Transverse colon (tissue), 4 donors: ENCODE measurements around the gene RPS6KA5. TPM values are rescaled to one million over a fixed set of nuclear protein-coding genes. Genes with fewer than 3 reads are reported as not detected.

ENCODE experiments used
- DNase-seq: peaks from one replicate; pipeline ENCODE4 v3.0.0-alpha.2; 2019
- H3K27ac ChIP-seq, 4 donors: fragments of 200-600 bp; sonication (generic); 2 replicates each; pipeline ENCODE4 v1.5.1; 2016 to 2018; ENCODE audit warnings: inconsistent platforms in 4 of 4
- H3K27me3 ChIP-seq: fragments of 200-600 bp; sonication (generic); 2 replicates; pipeline ENCODE4 v1.5.1; 2017; ENCODE audit warnings: inconsistent platforms
- H3K36me3 ChIP-seq, 4 donors: fragments of 200-600 bp; sonication (generic); 2 replicates each; pipeline ENCODE4 v1.5.1; 2017 to 2019; ENCODE audit warnings: inconsistent platforms in 4 of 4
- H3K4me1 ChIP-seq, 4 donors: fragments of 200-600 bp; sonication (generic); 2 replicates each; pipeline ENCODE4 v1.5.1; 2017 to 2020; ENCODE audit warnings: inconsistent platforms in 4 of 4
- H3K4me3 ChIP-seq, 4 donors: fragments of 200-600 bp; sonication (generic); 1 replicate in 1 of 4; 2 replicates in 3 of 4; pipeline versions ENCODE4 v1.5.1 to v1.6.1; 2017 to 2019; ENCODE audit warnings: inconsistent platforms in 4 of 4
- H3K9me3 ChIP-seq, 2 donors: fragments of 200-600 bp; sonication (generic); 2 replicates each; pipeline ENCODE4 v1.5.1; 2017 to 2019; ENCODE audit warnings: inconsistent platforms in 2 of 2
- EP300 ChIP-seq: sonication (generic); formaldehyde crosslinking; IDR thresholded peaks from one replicate; pipeline ENCODE4 v1.6.1; 2017; ENCODE audit warnings: antibody characterized with exemption, low read depth
- POLR2A ChIP-seq: fragments of 450-650 bp; IDR thresholded peaks from one replicate; pipeline ENCODE4 v1.6.1; 2016; ENCODE audit warnings: antibody characterized with exemption, mild to moderate bottlenecking, moderate library complexity
- POLR2AphosphoS5 ChIP-seq, 3 donors: sonication (generic); formaldehyde crosslinking; IDR thresholded peaks; one replicate each; pipeline ENCODE4 v1.6.1; 2016; ENCODE audit warnings: antibody characterized with exemption in 3 of 3
- WGBS, 2 donors: methylation state at CpG; one replicate each; pipeline ENCODE4 v1.1.5; 2018; ENCODE audit warnings: low coverage in 1 of 2; 5-methylcytosine and 5-hydroxymethylcytosine counted together
- in situ Hi-C, 4 donors: fragments of 200-750 bp; cut with MboI; loops; one replicate each; pipeline versions ENCODE4 v1.15.0 to v1.15.1; 2017; ENCODE audit warnings: low sequenced_read_pairs in 3 of 4, low pct_ligation_motif_present in 1 of 4, low pct_unique_long_range_greater_than_20kb in 1 of 4
- intact Hi-C: fragments of 100-400 bp; cut with DNase I; formaldehyde crosslinking; loops from one replicate; pipeline ENCODE4 v1.15.1; 2023; ENCODE audit warnings: low total_unique reads
- total RNA-seq, 4 donors: library from RNA; depleted of rRNA; stranded (reverse); fragments of >200 nt; gene quantifications; one replicate each; pipeline ENCODE4 v1.1.0, GENCODE V29; 2016
- TF ChIP-seq, protein P1 (sequence below), 5 experiments: fragments of 200-600 bp in 3 of 5; fragments of 450-650 bp in 2 of 5; sonication (generic) in 3 of 5; IDR thresholded peaks; 1 replicate in 2 of 5; 2 replicates in 3 of 5; pipeline ENCODE4 v1.5.1; 2016 to 2017; ENCODE audit warnings: antibody characterized with exemption in 5 of 5, inconsistent platforms in 3 of 5, mild to moderate bottlenecking in 2 of 5, moderate library complexity in 1 of 5

RPS6KA5 gene
- total RNA-seq, 4 donors from 2014 or later = 7.5 to 32.8 (median 28.0) TPM

DNA sequence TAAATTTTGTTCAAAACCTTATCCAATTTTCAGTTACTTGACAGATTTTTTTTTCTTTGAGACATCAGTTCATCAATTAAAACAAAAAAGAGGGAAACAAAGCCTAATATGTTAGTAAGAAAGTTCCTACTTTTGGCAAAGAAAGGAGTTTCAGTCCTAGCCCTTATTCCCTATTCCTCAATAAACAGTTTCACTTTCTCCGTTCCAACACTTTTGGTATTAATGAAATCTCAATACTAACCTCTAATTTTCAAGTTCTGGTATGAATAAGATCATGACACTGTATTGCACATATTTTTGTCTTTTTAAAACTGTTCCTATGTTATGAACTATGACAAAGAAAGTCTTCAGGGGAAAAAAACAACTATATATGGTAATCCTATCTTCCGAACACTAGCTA, 48.4 kb downstream of the RPS6KA5 start:
- TF ChIP-seq EP300 = no peak
- no peak for TF ChIP-seq POLR2A
- TF ChIP-seq, protein P1, sequence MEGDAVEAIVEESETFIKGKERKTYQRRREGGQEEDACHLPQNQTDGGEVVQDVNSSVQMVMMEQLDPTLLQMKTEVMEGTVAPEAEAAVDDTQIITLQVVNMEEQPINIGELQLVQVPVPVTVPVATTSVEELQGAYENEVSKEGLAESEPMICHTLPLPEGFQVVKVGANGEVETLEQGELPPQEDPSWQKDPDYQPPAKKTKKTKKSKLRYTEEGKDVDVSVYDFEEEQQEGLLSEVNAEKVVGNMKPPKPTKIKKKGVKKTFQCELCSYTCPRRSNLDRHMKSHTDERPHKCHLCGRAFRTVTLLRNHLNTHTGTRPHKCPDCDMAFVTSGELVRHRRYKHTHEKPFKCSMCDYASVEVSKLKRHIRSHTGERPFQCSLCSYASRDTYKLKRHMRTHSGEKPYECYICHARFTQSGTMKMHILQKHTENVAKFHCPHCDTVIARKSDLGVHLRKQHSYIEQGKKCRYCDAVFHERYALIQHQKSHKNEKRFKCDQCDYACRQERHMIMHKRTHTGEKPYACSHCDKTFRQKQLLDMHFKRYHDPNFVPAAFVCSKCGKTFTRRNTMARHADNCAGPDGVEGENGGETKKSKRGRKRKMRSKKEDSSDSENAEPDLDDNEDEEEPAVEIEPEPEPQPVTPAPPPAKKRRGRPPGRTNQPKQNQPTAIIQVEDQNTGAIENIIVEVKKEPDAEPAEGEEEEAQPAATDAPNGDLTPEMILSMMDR (IDR thresholded peaks at IDR 0.05) = no peak
- no peak for TF ChIP-seq POLR2AphosphoS5 (IDR thresholded peaks at IDR 0.05)
- Histone ChIP-seq H3K4me1 (peaks cover 11 to 57% (median 27%) of the 10 kb centered on the region in 4 donors), H3K36me3 (no peaks in the 10 kb centered on the region), H3K4me3 (peak overlapping the region in 1 of 4 donors; percentile 14), H3K27ac (peak overlapping the region; percentile 37 to 52 (median 45)), H3K27me3 (no peaks in the 10 kb centered on the region), H3K9me3 (no peaks in the 10 kb centered on the region)
- DNase-seq = no peak
- intact Hi-C loops = no loop called here
- in situ Hi-C loops = no loop called here
- WGBS, 2 donors = 65 to 69% methylated on average over 2 of the region's 2 CpGs

DNA sequence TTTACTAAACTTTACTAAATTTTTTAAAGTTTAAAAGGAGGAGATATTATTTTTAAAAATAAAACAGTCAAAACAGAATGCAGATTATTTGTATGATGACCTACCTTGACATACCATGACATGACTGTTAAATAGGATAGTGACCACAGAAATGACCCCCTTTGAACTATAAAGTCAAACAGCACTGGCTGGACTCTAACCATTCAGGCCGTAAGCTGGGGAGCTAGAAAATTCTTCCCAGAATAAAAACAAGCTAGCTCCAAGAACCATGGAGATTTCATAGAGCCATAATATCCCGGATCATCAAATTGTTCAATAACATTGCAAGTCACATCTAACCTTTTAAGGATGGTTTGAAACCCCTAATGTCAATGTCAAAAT, 50.3 kb downstream of the RPS6KA5 start:
- in situ Hi-C loops (no loop called here), intact Hi-C loops (no loop called here)
- Histone ChIP-seq H3K36me3 (no peaks in the 10 kb centered on the region), H3K27ac (peak overlapping the region in 2 of 4 donors; percentile 6 to 56), H3K4me1 (peaks cover 3 to 47% (median 22%) of the 10 kb centered on the region in 4 donors), H3K4me3 (no peak overlapping the region), H3K27me3 (no peaks in the 10 kb centered on the region), H3K9me3 (no peaks in the 10 kb centered on the region)
- TF ChIP-seq POLR2A (no peak), POLR2AphosphoS5 (IDR thresholded peaks at IDR 0.05) (no peak), EP300 (no peak)
- TF ChIP-seq, protein P1 (IDR thresholded peaks at IDR 0.05) = no peak
- no peak for DNase-seq
- WGBS, 2 donors = 90 to 100% methylated on average over 2 of the region's 2 CpGs

DNA sequence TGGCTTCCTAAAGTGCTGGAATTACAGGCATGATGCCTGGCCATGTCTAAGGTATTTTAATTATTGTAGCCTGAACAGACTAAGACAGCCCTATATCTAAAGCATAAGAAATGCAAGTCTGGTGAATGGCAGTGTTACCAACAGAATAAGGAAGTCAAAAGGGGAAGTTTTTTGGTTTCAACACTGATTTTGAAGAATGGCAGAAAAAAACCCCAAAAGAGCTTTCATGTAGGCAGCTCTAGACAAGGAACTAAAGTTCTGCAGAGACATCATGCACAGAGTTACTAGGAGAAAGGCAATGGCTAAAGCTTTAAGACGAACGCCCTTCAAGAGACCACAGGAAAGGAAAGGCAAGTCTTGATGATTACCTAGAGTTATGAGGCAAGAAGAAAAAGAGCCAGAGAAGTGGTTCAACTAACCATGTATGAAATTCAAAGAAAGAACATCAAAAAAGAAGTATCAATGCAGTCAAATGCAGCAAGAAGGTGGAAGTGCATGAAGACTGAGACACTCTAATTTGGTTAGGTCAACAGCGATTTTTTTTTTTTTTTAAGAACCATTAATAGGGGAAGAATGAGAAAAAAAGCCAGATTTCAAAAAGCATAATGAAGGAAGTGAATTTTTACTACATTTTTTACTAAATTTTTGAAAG, 50.8 kb downstream of the RPS6KA5 start:
- Histone ChIP-seq H3K27ac (peak overlapping the region; percentile 37 to 56 (median 46)), H3K36me3 (no peaks in the 10 kb centered on the region), H3K4me1 (peaks cover 0 to 44% (median 22%) of the 10 kb centered on the region in 4 donors), H3K9me3 (no peaks in the 10 kb centered on the region), H3K4me3 (no peak overlapping the region), H3K27me3 (no peaks in the 10 kb centered on the region)
- WGBS, 2 donors = 63 to 68% methylated on average over 3 of the region's 3 CpGs
- DNase-seq = no peak
- intact Hi-C loops = no loop called here
- in situ Hi-C loops = no loop called here
- TF ChIP-seq POLR2A = no peak
- no peak for TF ChIP-seq EP300
- TF ChIP-seq POLR2AphosphoS5 (IDR thresholded peaks at IDR 0.05) = no peak
- TF ChIP-seq, protein P1 (IDR thresholded peaks at IDR 0.05) = no peak

DNA sequence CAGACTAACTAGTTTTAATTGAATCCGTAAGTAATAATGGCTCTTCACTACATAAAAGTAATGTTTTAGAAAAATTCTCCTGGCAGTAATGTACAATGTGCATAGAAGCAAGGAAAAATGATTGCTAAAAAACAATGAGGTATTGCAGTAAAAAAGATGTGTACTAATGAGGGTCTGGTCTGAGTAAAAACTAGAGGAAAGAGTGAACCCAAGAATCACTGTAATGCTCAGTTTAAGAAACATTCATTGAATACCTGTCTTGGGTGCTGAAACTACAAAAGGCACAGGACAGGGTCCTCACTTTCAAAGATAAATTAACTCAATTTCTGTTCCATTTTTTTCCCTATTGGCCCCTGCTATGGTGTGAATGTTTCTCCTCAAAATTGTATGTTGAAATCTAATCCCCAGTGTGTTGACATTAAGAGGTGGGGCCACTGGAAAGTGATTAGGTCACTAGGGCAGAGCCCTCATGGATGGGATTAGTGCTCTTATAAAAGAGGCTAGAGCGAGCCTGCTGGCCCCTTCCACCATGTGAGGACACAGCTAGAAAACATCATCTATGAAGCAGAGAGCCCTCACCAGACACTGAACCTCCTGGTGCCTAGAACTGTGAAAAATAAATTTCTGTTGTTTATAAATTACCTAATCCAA, 51.6 kb downstream of the RPS6KA5 start:
- peak overlapping the region; percentile 37 to 56 (median 46) for H3K27ac ChIP-seq

More for the DNA sequence above, 51.6 kb downstream of the RPS6KA5 start:
- WGBS, 2 donors = 56 to 75% methylated on average over 2 of the region's 2 CpGs
- Histone ChIP-seq H3K27me3 (no peaks in the 10 kb centered on the region), H3K4me1 (peaks cover 0 to 44% (median 22%) of the 10 kb centered on the region in 4 donors), H3K9me3 (no peaks in the 10 kb centered on the region), H3K36me3 (no peaks in the 10 kb centered on the region), H3K4me3 (no peak overlapping the region)
- no peak for TF ChIP-seq POLR2A
- TF ChIP-seq, protein P1 (IDR thresholded peaks at IDR 0.05) = no peak
- TF ChIP-seq POLR2AphosphoS5 (IDR thresholded peaks at IDR 0.05) = no peak
- TF ChIP-seq EP300 = no peak
- in situ Hi-C loops (no loop called here), intact Hi-C loops (no loop called here)
- no peak for DNase-seq
